ENCODE measurements around the gene TCERG1L. TPM values are rescaled to one million over a fixed set of nuclear protein-coding genes. Genes with fewer than 3 reads are reported as not detected.

Gene TCERG1L
- total RNA-seq, 4 donors from 2014 or later: not detected

- TF ChIP-seq, protein P1, sequence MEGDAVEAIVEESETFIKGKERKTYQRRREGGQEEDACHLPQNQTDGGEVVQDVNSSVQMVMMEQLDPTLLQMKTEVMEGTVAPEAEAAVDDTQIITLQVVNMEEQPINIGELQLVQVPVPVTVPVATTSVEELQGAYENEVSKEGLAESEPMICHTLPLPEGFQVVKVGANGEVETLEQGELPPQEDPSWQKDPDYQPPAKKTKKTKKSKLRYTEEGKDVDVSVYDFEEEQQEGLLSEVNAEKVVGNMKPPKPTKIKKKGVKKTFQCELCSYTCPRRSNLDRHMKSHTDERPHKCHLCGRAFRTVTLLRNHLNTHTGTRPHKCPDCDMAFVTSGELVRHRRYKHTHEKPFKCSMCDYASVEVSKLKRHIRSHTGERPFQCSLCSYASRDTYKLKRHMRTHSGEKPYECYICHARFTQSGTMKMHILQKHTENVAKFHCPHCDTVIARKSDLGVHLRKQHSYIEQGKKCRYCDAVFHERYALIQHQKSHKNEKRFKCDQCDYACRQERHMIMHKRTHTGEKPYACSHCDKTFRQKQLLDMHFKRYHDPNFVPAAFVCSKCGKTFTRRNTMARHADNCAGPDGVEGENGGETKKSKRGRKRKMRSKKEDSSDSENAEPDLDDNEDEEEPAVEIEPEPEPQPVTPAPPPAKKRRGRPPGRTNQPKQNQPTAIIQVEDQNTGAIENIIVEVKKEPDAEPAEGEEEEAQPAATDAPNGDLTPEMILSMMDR (IDR thresholded peaks at IDR 0.05; ENCODE audit: low read depth): no peak
Observed at GRCh38 chr10:131218811-131219583, 92.5 kb downstream of the TCERG1L start.

DNA sequence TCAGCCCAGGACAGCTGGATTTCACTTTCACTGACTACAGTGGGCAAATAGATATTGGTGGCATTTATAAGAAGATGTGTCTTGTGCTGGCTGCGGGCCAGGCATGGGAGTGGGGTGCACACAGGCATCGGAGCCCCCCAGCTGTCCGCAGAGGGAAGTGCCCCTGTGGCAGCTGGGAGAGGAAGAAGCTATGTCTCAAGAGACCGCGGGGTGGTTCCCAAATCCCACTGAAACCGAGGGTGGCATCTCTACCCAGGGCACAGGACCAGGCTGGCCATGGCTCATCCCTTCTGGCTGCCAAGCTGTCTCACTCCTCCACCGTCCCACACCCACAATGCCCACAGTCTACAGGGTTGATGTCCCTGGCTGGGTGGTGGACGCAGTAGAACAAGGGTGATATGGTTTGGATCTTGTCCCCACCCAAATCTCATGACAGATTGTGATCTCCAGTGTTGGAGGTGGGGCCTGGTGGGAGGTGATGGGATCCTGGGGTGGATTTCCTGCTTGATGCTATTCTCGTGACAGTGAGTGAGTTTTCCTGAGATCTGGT lies 94.8 kb downstream of the TCERG1L start:
- TF ChIP-seq, protein P1 (IDR thresholded peaks at IDR 0.05; ENCODE audit: low read depth): no peak

DNA sequence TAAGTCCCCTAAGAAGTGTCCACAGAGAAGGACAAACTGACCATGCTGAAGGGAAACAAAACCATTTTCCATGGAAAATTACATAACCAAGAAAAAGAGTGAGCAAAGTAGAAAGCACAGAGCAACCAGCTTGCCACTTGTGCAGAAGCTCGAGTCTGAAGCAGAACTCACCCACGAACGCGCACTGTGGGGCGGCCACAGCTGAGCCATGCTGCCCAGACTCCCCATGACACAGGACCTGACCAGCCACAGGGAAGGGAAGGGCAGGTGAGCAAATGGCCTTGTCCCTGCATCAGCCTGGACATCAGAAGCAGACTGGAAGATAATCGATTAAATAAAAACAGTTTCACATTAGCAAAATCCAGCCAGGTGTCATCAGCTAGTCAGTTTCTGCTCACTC lies 95.7 kb downstream of the TCERG1L start:
- TF ChIP-seq, protein P1 (IDR thresholded peaks at IDR 0.05; ENCODE audit: low read depth): no peak

GRCh38 chr10:131214521-131215244 lies 96.8 kb downstream of the TCERG1L start:
- TF ChIP-seq, protein P1 (IDR thresholded peaks at IDR 0.05; ENCODE audit: low read depth): no peak

DNA sequence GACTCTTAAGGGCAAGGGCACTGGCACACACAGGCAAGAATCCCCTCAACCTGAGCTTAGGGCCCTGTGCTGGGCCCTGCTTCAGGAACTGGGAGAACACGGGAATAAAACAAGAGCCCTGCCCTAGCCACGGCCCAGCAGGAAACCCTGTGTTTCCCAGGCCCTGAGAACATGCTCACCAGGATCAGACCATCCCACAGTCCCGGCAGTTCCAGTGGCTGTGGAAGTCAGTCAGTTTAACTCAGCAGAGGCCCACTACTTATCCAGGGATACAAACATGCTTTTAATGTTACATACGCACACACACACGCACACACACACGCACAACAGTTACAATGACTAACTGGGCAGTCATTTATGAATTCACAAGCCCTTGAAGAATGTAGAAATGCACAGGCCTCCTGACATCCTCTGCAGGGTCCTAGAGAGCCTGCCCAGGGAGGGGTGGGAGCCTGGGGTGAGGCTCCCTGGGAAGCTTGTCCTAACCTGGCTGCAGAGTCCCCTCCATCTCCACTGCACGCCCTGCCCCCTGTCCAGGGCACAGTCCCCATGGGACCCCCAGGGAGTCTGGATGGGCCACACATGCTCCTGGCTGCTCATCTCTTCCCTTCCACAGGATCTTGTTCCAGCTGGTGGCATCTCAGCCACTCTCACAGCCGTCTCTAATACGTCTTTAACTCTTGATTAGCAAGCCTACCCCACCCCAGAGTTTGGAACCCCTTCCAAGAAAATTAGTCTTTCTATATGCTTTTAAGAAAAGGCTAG lies 97.6 kb downstream of the TCERG1L start:
- TF ChIP-seq, protein P1 (IDR thresholded peaks at IDR 0.05; ENCODE audit: low read depth): no peak

DNA sequence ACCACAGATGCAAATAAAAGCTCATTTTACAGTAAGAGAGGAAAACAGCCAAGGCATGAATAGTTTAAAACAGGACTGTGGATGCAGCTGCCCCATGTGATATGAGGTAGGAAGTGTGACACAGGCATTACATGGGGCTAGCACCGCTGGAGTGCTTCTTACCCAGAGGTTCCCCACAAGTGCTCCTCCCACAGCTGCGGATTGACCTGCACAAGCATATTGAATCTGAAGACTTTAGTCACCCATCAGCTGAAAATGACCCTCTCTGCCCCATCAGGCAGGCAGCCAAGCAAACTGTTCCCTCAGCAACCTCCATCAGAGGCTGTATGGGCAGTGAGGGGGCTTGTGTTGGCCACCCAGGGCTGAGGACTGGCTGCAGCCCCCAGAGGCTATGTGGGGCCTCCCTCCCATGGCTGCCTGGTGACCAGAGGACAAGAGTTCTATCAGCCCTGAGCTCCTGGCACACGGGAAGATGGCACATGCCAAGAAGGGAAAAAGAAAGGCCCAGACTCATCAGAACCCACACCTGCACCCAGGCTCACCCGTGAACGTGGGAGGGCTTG lies 98.7 kb downstream of the TCERG1L start:
- TF ChIP-seq, protein P1 (IDR thresholded peaks at IDR 0.05; ENCODE audit: low read depth): no peak
